HG02840 (cell line): ENCODE measurements around the gene HOXB4.

Source experiments
- ATAC-seq: cut with Tn5 transposase; IDR thresholded peaks from one replicate; pipeline ENCODE4 v1.9.1; 2021; ENCODE audit warnings: mild to moderate bottlenecking, moderate library complexity, moderate number of reproducible peaks; ENCODE audit not compliant: unreplicated experiment, low FRiP score

HOXB4 gene

GRCh38 chr17:48615047-48615962 is 37.2 kb upstream of the HOXB4 start, which contains the start of gene HOXB8:
HOXB8 (minus strand) TSS chr17:48615292; CDS start chr17:48614704, 588 bp downstream.
- no peak for ATAC-seq

GRCh38 chr17:48613862-48614694 is 35.9 kb upstream of the HOXB4 start:
- no peak for ATAC-seq

GRCh38 chr17:48612854-48613691 is 34.9 kb upstream of the HOXB4 start:
- no peak for ATAC-seq

GRCh38 chr17:48612456-48612853 is 34.3 kb upstream of the HOXB4 start:
- ATAC-seq, result no peak

- ATAC-seq, result no peak
Measured at GRCh38 chr17:48611681-48612455, 33.7 kb upstream of the HOXB4 start.

- no peak for ATAC-seq
Measured at GRCh38 chr17:48611213-48611612, 33.1 kb upstream of the HOXB4 start.

- ATAC-seq, result no peak
Measured at GRCh38 chr17:48610282-48611211, 32.4 kb upstream of the HOXB4 start, which contains the start of gene HOXB7. HOXB7 (minus strand) TSS chr17:48611017; CDS start chr17:48610918, 99 bp downstream.

GRCh38 chr17:48609759-48610281 is 31.7 kb upstream of the HOXB4 start:
- ATAC-seq, result no peak

- ATAC-seq, result no peak
Measured at GRCh38 chr17:48609033-48609432, 30.9 kb upstream of the HOXB4 start.

GRCh38 chr17:48608494-48608834 is 30.3 kb upstream of the HOXB4 start:
- ATAC-seq, result no peak

- no peak for ATAC-seq
Measured at GRCh38 chr17:48606892-48607614, 28.9 kb upstream of the HOXB4 start.

GRCh38 chr17:48605991-48606891 is 28.1 kb upstream of the HOXB4 start:
- no peak for ATAC-seq

GRCh38 chr17:48605409-48605919 is 27.3 kb upstream of the HOXB4 start:
- no peak for ATAC-seq

GRCh38 chr17:48604770-48605329 is 26.7 kb upstream of the HOXB4 start, which contains the start of gene HOXB6:
HOXB6 (minus strand) TSS chr17:48604986; CDS start chr17:48598150, 6,836 bp downstream.
- ATAC-seq, result no peak

GRCh38 chr17:48603959-48604769 is 26.0 kb upstream of the HOXB4 start:
- ATAC-seq, result no peak
